HepG2 (cell line): ENCODE measurements around the gene MOG. TPM values are rescaled to one million over a fixed set of nuclear protein-coding genes. Genes with fewer than 3 reads are reported as not detected.

Experiments
- BCL3 ChIP-seq: sonication (generic); formaldehyde crosslinking; IDR thresholded peaks from 2 replicates; pipeline ENCODE4 v1.5.1; 2020; ENCODE audit warnings: mild to moderate bottlenecking, missing genetic modification reagents, moderate library complexity
- BCL6 ChIP-seq: IDR thresholded peaks from 2 replicates; pipeline ENCODE4 v1.6.1; 2016; ENCODE audit warnings: missing genetic modification reagents, missing compliant biosample characterization
- CHCHD3 ChIP-seq: sonication (generic); formaldehyde crosslinking; IDR thresholded peaks from 2 replicates; pipeline ENCODE4 v1.8.0; 2022; ENCODE audit warnings: mild to moderate bottlenecking, missing genetic modification reagents, moderate library complexity
- CHD4 ChIP-seq: fragments of 200-600 bp; sonication (generic); IDR thresholded peaks from 2 replicates; pipeline ENCODE4 v1.7.0; 2017; ENCODE audit warnings: mild to moderate bottlenecking, low read length, borderline replicate concordance
- CSRNP2 ChIP-seq: sonication (generic); formaldehyde crosslinking; conservative IDR thresholded peaks from 2 replicates; pipeline ENCODE4 v1.8.0; 2022; ENCODE audit warnings: low read depth, missing genetic modification reagents
- CTCF ChIP-seq: sonication (generic); formaldehyde crosslinking; IDR thresholded peaks from 2 replicates; pipeline ENCODE4 v1.5.0; 2020; ENCODE audit warnings: mild to moderate bottlenecking, missing genetic modification reagents, moderate library complexity
- EEA1 ChIP-seq: sonication (generic); formaldehyde crosslinking; IDR thresholded peaks from 2 replicates; pipeline ENCODE4 v1.5.1; 2020; ENCODE audit warnings: mild to moderate bottlenecking, missing genetic modification reagents, borderline replicate concordance
- GTF3A ChIP-seq: sonication (generic); formaldehyde crosslinking; conservative IDR thresholded peaks from 2 replicates; pipeline ENCODE4 v1.4.0; 2020; ENCODE audit warnings: mild to moderate bottlenecking, missing genetic modification reagents
- KDM3A ChIP-seq: IDR thresholded peaks from 2 replicates; pipeline ENCODE4 v1.6.1; 2018; ENCODE audit warnings: low read depth, missing compliant biosample characterization
- LBX2 ChIP-seq: sonication (generic); formaldehyde crosslinking; IDR thresholded peaks from 2 replicates; pipeline ENCODE4 v1.5.0; 2020; ENCODE audit warnings: missing genetic modification reagents, mild to moderate bottlenecking, borderline replicate concordance
- MXD3 ChIP-seq: IDR thresholded peaks from 2 replicates; pipeline ENCODE4 v1.6.1; 2016; ENCODE audit warnings: mild to moderate bottlenecking, missing biosample characterization, missing genetic modification reagents
- SOX13 ChIP-seq, 3 experiments: fragments of 450-650 bp in 1 of 3; sonication (generic) in 1 of 3; formaldehyde crosslinking in 1 of 3; IDR thresholded peaks in 2 of 3; conservative IDR thresholded peaks in 1 of 3; 2 replicates each; pipeline versions ENCODE4 v1.5.0 to v1.6.1; 2016 to 2020; ENCODE audit warnings: antibody characterized with exemption in 1 of 3, mild to moderate bottlenecking in 1 of 3, missing compliant biosample characterization in 1 of 3, missing genetic modification reagents in 1 of 3, moderate library complexity in 1 of 3
- SP4 ChIP-seq: sonication (generic); formaldehyde crosslinking; IDR thresholded peaks from 2 replicates; pipeline ENCODE4 v1.8.1; 2023; ENCODE audit warnings: mild to moderate bottlenecking, missing genetic modification reagents
- ZNF362 ChIP-seq: sonication (generic); formaldehyde crosslinking; IDR thresholded peaks from 2 replicates; pipeline ENCODE4 v1.4.0; 2020; ENCODE audit warnings: missing genetic modification reagents, mild to moderate bottlenecking, borderline replicate concordance
- ZNF563 ChIP-seq: sonication (generic); formaldehyde crosslinking; IDR thresholded peaks from 2 replicates; pipeline ENCODE4 v1.8.0; 2022; ENCODE audit warnings: mild to moderate bottlenecking, moderate library complexity, missing genetic modification reagents
- ZNF567 ChIP-seq: sonication (generic); formaldehyde crosslinking; IDR thresholded peaks from 2 replicates; pipeline ENCODE4 v1.8.1; 2023; ENCODE audit warnings: mild to moderate bottlenecking, missing genetic modification reagents, borderline replicate concordance
- polyA plus RNA-seq, 8 experiments: library from polyadenylated mRNA; depleted of rRNA in 3 of 8; stranded (reverse) in 7 of 8; unstranded in 1 of 8; fragments of >200 nt; fragmentation: Illumina TruSeq in 4 of 8; extraction: Trizol in 4 of 8; gene quantifications; 2 replicates each; pipeline versions ENCODE4 v1.2.1 to v1.2.3, GENCODE V29; 2011 to 2016; ENCODE audit warnings: low read depth in 4 of 8, missing spikeins in 1 of 8, mixed read lengths in 1 of 8; ENCODE audit not compliant: insufficient read depth in 1 of 8
- total RNA-seq, 5 experiments: library from RNA; depleted of rRNA; stranded (reverse); fragments of >200 nt; fragmentation: Illumina TruSeq; extraction: Trizol; gene quantifications; 2 replicates each; pipeline ENCODE4 v1.2.3, GENCODE V29; 2016; ENCODE audit warnings: low read depth in 1 of 5

MOG gene
- total and polyA plus RNA-seq, 2 of the 13 experiments (the other 11 are each of a cell fraction or from before 2014, with no cell fraction given), result not detected

GRCh38 chr6:29628419-29629281 lies 28.2 kb upstream of the MOG start (continued):
- TF ChIP-seq ZNF563 (0 out of 2 replicates have a peak, but pooled peaks have one; percentile 10), ZNF567 (CRISPR knock-in tag) (no peak), CTCF (CRISPR knock-in tag) (peak; percentile 90), BCL6 (no peak), BCL3 (CRISPR knock-in tag) (no peak), ZNF362 (CRISPR knock-in tag) (no peak), CHD4 (no peak), CSRNP2 (no peak), KDM3A (CRISPR knock-in tag) (no peak), LBX2 (CRISPR knock-in tag) (no peak), SP4 (CRISPR knock-in tag) (no peak), MXD3 (CRISPR knock-in tag) (no peak), GTF3A (CRISPR knock-in tag) (0 out of 2 replicates have a peak, but pooled peaks have one; percentile 78), SOX13 (IDR thresholded peaks at IDR 0.05) (no peak), SOX13 (CRISPR knock-in tag; conservative IDR thresholded peaks at IDR 0.05 in 1 of 2, IDR thresholded peaks at IDR 0.05 in 1 of 2) (no peak), CHCHD3 (no peak), EEA1 (CRISPR knock-in tag) (no peak)
